GM12878 (cell line): ENCODE results near the gene ALOXE3. TPM values are rescaled to one million over a fixed set of nuclear protein-coding genes. Genes with fewer than 3 reads are reported as not detected.

ENCODE experiments used
- ATAC-seq: fragments of 200-7000 bp; cut with Tn5 transposase; 3 replicates; pipeline ENCODE4 v1.9.1; 2020; ENCODE audit warnings: mild to moderate bottlenecking, moderate library complexity
- Bru-seq: library from RNA; stranded (reverse); fragments of 400-500 nt; gene quantifications from one replicate; lab custom pipeline; 2021; lab: Mats Ljungman, UMichigan
- BruChase-seq, 2 experiments: library from RNA; stranded (reverse); fragments of 400-500 nt; gene quantifications; one replicate each; lab custom pipeline; 2021; lab: Mats Ljungman, UMichigan
- BruUV-seq: library from RNA; stranded (reverse); fragments of 400-500 nt; replicated peaks from 2 replicates; lab custom pipeline; 2021; lab: Mats Ljungman, UMichigan
- CTCF ChIA-PET: fragments of 300-600 bp; sonication (Branson Sonifier 250); formaldehyde crosslinking; extraction: SDS; loops from one replicate; lab custom pipeline; 2021; ENCODE audit warnings: inconsistent platforms; lab: Yijun Ruan, JAX
- POLR2A ChIA-PET: fragments of 350-600 bp; formaldehyde crosslinking; extraction: SDS; loops from one replicate; lab custom pipeline; 2021; ENCODE audit warnings: inconsistent platforms; lab: Charles Lee
- RAD21 ChIA-PET: fragments of 300-600 bp; sonication (Branson Sonifier 250); formaldehyde crosslinking; loops from one replicate; lab custom pipeline; 2023; ENCODE audit warnings: antibody characterized with exemption; ENCODE audit not compliant: unreplicated experiment; lab: Charles Lee
- SMC1A ChIA-PET: fragments of 300-600 bp; sonication (Branson Sonifier 250); formaldehyde crosslinking; loops from one replicate; lab custom pipeline; 2023; ENCODE audit not compliant: unreplicated experiment, uncharacterized antibody; lab: Charles Lee
- DNase-seq: peaks from one replicate; pipeline ENCODE4 v3.0.0-alpha.2; 2011; ENCODE audit warnings: low read depth, low spot score
- FAIRE-seq: peaks from 3 replicates; lab custom pipeline; 2011; peaks lifted over from hg19 to GRCh38; lab: Jason Lieb, UNC
- H2AFZ ChIP-seq: 2 replicates; pipeline ENCODE4 v1.6.0; 2011; ENCODE audit warnings: low read depth, low read length, control low read depth; ENCODE audit not compliant: control insufficient read depth
- H3K27ac ChIP-seq: 2 replicates; pipeline ENCODE4 v1.5.1; 2011; ENCODE audit warnings: control low read depth; ENCODE audit not compliant: control insufficient read depth, insufficient read depth
- H3K27me3 ChIP-seq, 2 experiments: replicated peaks in 1 of 2; 2 replicates each; pipeline versions ENCODE4 v1.6.0 to v1.6.1; 2011; ENCODE audit warnings: low read length in 1 of 2; ENCODE audit not compliant: control insufficient read depth in 2 of 2, insufficient read depth in 2 of 2
- H3K36me3 ChIP-seq, 2 experiments: 2 replicates each; pipeline ENCODE4 v1.5.1; 2011; ENCODE audit warnings: low read length in 1 of 2; ENCODE audit not compliant: control insufficient read depth in 2 of 2, insufficient read depth in 2 of 2
- H3K4me1 ChIP-seq: 2 replicates; pipeline ENCODE4 v1.6.1; 2011; ENCODE audit warnings: mild to moderate bottlenecking, low read length, moderate library complexity, mixed read lengths; ENCODE audit not compliant: control insufficient read depth, insufficient read depth
- H3K4me2 ChIP-seq: 2 replicates; pipeline ENCODE4 v1.6.0; 2011; ENCODE audit warnings: control low read depth; ENCODE audit not compliant: control insufficient read depth, insufficient read depth
- H3K4me3 ChIP-seq: fragments of 200-600 bp; sonication (generic); 2 replicates; pipeline ENCODE4 v1.5.1; 2016
- H3K79me2 ChIP-seq: 2 replicates; pipeline ENCODE4 v1.6.0; 2011; ENCODE audit warnings: low read length; ENCODE audit not compliant: control insufficient read depth, insufficient read depth
- H3K9ac ChIP-seq: 2 replicates; pipeline ENCODE4 v1.8.0; 2011; ENCODE audit warnings: low read length, control low read depth, mixed read lengths; ENCODE audit not compliant: control insufficient read depth, insufficient read depth
- H3K9me3 ChIP-seq: replicated peaks from 3 replicates; pipeline ENCODE4 v1.5.1; 2011; ENCODE audit warnings: mild to moderate bottlenecking, low read length; ENCODE audit not compliant: control insufficient read depth, insufficient read depth
- H4K20me1 ChIP-seq: 2 replicates; pipeline ENCODE4 v1.6.0; 2011; ENCODE audit not compliant: control insufficient read depth, insufficient read depth
- BHLHE40 ChIP-seq, 2 experiments: fragments of 450-650 bp in 1 of 2; IDR thresholded peaks; 2 replicates each; pipeline ENCODE4 v1.6.1; 2011 to 2017; ENCODE audit warnings: low read depth in 2 of 2, borderline replicate concordance in 1 of 2, improper control_type of control experiment in 1 of 2, low read length in 1 of 2, mild to moderate bottlenecking in 1 of 2
- EED ChIP-seq: sonication (generic); IDR thresholded peaks from 2 replicates; pipeline ENCODE4 v1.6.1; 2016; ENCODE audit warnings: antibody characterized with exemption, low read depth
- HDGF ChIP-seq: fragments of 450-650 bp; IDR thresholded peaks from 2 replicates; pipeline ENCODE4 v1.6.1; 2016; ENCODE audit warnings: antibody characterized with exemption
- TAF1 ChIP-seq: IDR thresholded peaks from 2 replicates; pipeline ENCODE4 v1.6.1; 2011; ENCODE audit warnings: mild to moderate bottlenecking, low read depth, low read length, borderline replicate concordance
- USF1 ChIP-seq: IDR thresholded peaks from 2 replicates; pipeline ENCODE4 v1.6.1; 2011; ENCODE audit warnings: borderline replicate concordance, low read depth, mild to moderate bottlenecking, moderate library complexity, mixed read lengths, low read length; ENCODE audit not compliant: insufficient read depth; ENCODE audit errors: extremely low read length
- ZBTB4 ChIP-seq: fragments of 450-650 bp; formaldehyde crosslinking; IDR thresholded peaks from 2 replicates; pipeline ENCODE4 v1.4.0; 2022; ENCODE audit warnings: mild to moderate bottlenecking, moderate library complexity
- WGBS: methylation state at CpG from one replicate; pipeline ENCODE4 v1.1.6; 2016; ENCODE audit warnings: low lambda C conversion rate; ENCODE audit not compliant: insufficient replicate concordance, insufficient coverage; ENCODE audit errors: missing lambda C conversion rate; 5-methylcytosine and 5-hydroxymethylcytosine counted together
- in situ Hi-C: fragments of 300-500 bp; cut with MboI; formaldehyde crosslinking; loops from 9 replicates; pipeline ENCODE4 v1.14.3; 2018; ENCODE audit warnings: mixed read lengths
- intact Hi-C: fragments of 100-400 bp; cut with micrococcal nuclease; formaldehyde crosslinking; loops from one replicate; pipeline ENCODE4 v1.14.2; 2022; ENCODE audit not compliant: unreplicated experiment
- long read RNA-seq, 2 experiments: library from polyadenylated mRNA; unstranded; transcript quantifications; one replicate each; pipeline ENCODE4 v2.0.0, GENCODE V29; 2019 to 2020
- polyA minus RNA-seq, 3 experiments: library from RNA; depleted of rRNA, polyadenylated mRNA; stranded (reverse); fragments of >200 nt; gene quantifications; 2 replicates each; pipeline ENCODE4 v1.2.3, GENCODE V29; 2011
- polyA plus RNA-seq, 11 experiments: library from polyadenylated mRNA; depleted of rRNA in 4 of 11; unstranded in 6 of 11; stranded (reverse) in 5 of 11; fragments of >200 nt; fragmentation: Nextera tagmentation in 4 of 11; fragmentation: Illumina TruSeq in 1 of 11; extraction: Ambion mirVana in 4 of 11; extraction: Trizol in 1 of 11; gene quantifications; 1 replicate in 1 of 11; 2 replicates in 10 of 11; pipeline versions ENCODE4 v1.2.1 to v1.2.3, GENCODE V29; 2011 to 2016; ENCODE audit warnings: inconsistent platforms in 2 of 11, missing spikeins in 2 of 11, low read depth in 1 of 11
- total RNA-seq, 4 experiments: library from RNA; depleted of rRNA in 3 of 4; stranded (reverse); fragments of >200 nt in 3 of 4; fragmentation: Illumina TruSeq in 1 of 4; extraction: Trizol in 1 of 4; gene quantifications; 2 replicates each; pipeline versions ENCODE4 v1.2.1 to v1.2.3, GENCODE V29; 2013 to 2021

The ALOXE3 gene
- not detected in 2 replicates for total RNA-seq (2013; cell fraction: nucleolus; rRNA removed)
- total RNA-seq (2014; rRNA removed) (not detected in 2 replicates), total RNA-seq (2014; rRNA removed; fragmentation: Illumina TruSeq; extraction: Trizol) (not detected in 2 replicates), total RNA-seq (2021) (not detected in 2 replicates), polyA plus RNA-seq (2011; rRNA removed) (0.04 and 0.09 TPM in 2 replicates), polyA plus RNA-seq (2014; fragmentation: Illumina TruSeq; extraction: Trizol) (not detected in 2 replicates), polyA plus RNA-seq (2014; fragmentation: Nextera tagmentation; extraction: Ambion mirVana) (not detected), polyA plus RNA-seq (2014; rRNA removed) (not detected in 2 replicates), polyA plus RNA-seq (2016; fragmentation: Nextera tagmentation; extraction: Ambion mirVana) (not detected), polyA minus RNA-seq (2011; rRNA and poly(A)+ RNA removed) (not detected in 2 replicates), Bru-seq, nascent RNA (percentile 4 among the genes with signal in this experiment), BruChase-seq, experiment 1, labeled RNA remaining after a 6-hour chase (not detected), BruChase-seq, experiment 2, labeled RNA remaining after a 2-hour chase (percentile 11 among the genes with signal in this experiment)
- polyA plus RNA-seq (2011; ENCODE audit: low read depth) = not detected
- 0.06 and 0.10 TPM in 2 replicates for polyA plus RNA-seq (2011; cell fraction: cytosol; rRNA removed)
- 0.04 TPM in 1 of 2 replicates, not detected in the other for polyA plus RNA-seq (2011; cell fraction: nucleus; rRNA removed)
- polyA plus RNA-seq (2012) = not detected in 2 replicates
- polyA minus RNA-seq (2011; cell fraction: cytosol; rRNA and poly(A)+ RNA removed) = not detected in 2 replicates
- polyA minus RNA-seq (2011; cell fraction: nucleus; rRNA and poly(A)+ RNA removed) = not detected in 2 replicates
- long read RNA-seq, experiment 1 = 0 reads
- long read RNA-seq, experiment 2 = 0 reads

- WGBS = 4% methylated on average over 29 of the region's 33 CpGs
- Histone ChIP-seq H3K9me3 (no peaks in the 10 kb centered on the region), H3K36me3 (no peaks in the 10 kb centered on the region), H3K4me3 (peak within 1 kb of the TSS; percentile 86), H3K9ac (0 out of 2 replicates have a peak within 1 kb of the TSS, but pooled peaks have one; percentile 1), H3K4me2 (peak within 1 kb of the TSS; percentile 67), H3K4me1 (peaks cover 19% of the 10 kb centered on the region), H3K27me3 (peaks cover 0 to 8% of the 10 kb centered on the region in 2 experiments; a peak in 3 of 4 replicates), H3K27ac (peak within 1 kb of the TSS; percentile 12; the same call in 1 of the 2 replicates), H3K79me2 (no peaks in the 10 kb centered on the region), H2AFZ (peak within 1 kb of the TSS; percentile 39), H4K20me1 (no peaks in the 10 kb centered on the region)
- BruUV-seq = no TSS peak
- intact Hi-C loops (loop anchor here (2.0 to 5.0 kb wide), 2 partner anchors 37 to 56 kb away; no protein-coding TSS in a partner anchor), in situ Hi-C loops (loop anchor here (5.0 kb wide), 1 partner anchor 179 kb away; the partner anchor contains the start of gene SLC25A35)
- no peak for DNase-seq
- POLR2A ChIA-PET = interaction anchor here (0.5 to 3.1 kb wide), 12 partner anchors 12 to 276 kb away, joined by 3 to 28 read pairs (median 5); partner anchors contain the start of gene SLC25A35
- CTCF ChIA-PET = interaction anchor here (0.9 to 7.4 kb wide), 30 partner anchors 8 to 273 kb away, joined by 3 to 116 read pairs (median 11); partner anchors contain the start of genes CTC1, PER1 and SLC25A35
- no peak for FAIRE-seq
- peak; percentile 48 for TF ChIP-seq USF1
- TF ChIP-seq HDGF = 0 out of 2 replicates have a peak, but pooled peaks have one; percentile 36
- TF ChIP-seq BHLHE40 (IDR thresholded peaks at IDR 0.05; ENCODE audit: borderline replicate concordance in 1 of 2, low read depth in 2 of 2, low read length in 1 of 2) = peak; percentile 39 to 63; a peak in 3 of 4 replicates
- no peak for TF ChIP-seq TAF1
- TF ChIP-seq ZBTB4 (CRISPR knock-in tag) = no peak
- TF ChIP-seq EED = 0 out of 2 replicates have a peak, but pooled peaks have one; percentile 10
- SMC1A ChIA-PET = interaction anchor here (1.1 to 3.7 kb wide), 17 partner anchors 17 to 128 kb away, joined by 3 to 28 read pairs (median 5); partner anchors contain the start of gene BORCS6
- RAD21 ChIA-PET = interaction anchor here (1.0 to 3.3 kb wide), 12 partner anchors 8 to 129 kb away, joined by 3 to 40 read pairs (median 10); no protein-coding TSS in a partner anchor
- ATAC-seq = no peak; the same call in 1 of the 3 replicates
Observed at GRCh38 chr17:8117980-8118768, at the start of gene ALOXE3. Gene ALOXE3 (minus strand): TSS chr17:8118514. CDS start chr17:8117990, 524 bp downstream.
